GM18498 (cell line): Measurements from ENCODE around the gene SH3PXD2A.
A peak's percentile ranks its signal among the peaks of the same experiment; 100 is the strongest.

Experiments
- ATAC-seq: cut with Tn5 transposase; IDR thresholded peaks from one replicate; pipeline ENCODE4 v1.9.1; 2021; ENCODE audit warnings: mild to moderate bottlenecking, moderate library complexity; ENCODE audit not compliant: unreplicated experiment

The SH3PXD2A gene

DNA sequence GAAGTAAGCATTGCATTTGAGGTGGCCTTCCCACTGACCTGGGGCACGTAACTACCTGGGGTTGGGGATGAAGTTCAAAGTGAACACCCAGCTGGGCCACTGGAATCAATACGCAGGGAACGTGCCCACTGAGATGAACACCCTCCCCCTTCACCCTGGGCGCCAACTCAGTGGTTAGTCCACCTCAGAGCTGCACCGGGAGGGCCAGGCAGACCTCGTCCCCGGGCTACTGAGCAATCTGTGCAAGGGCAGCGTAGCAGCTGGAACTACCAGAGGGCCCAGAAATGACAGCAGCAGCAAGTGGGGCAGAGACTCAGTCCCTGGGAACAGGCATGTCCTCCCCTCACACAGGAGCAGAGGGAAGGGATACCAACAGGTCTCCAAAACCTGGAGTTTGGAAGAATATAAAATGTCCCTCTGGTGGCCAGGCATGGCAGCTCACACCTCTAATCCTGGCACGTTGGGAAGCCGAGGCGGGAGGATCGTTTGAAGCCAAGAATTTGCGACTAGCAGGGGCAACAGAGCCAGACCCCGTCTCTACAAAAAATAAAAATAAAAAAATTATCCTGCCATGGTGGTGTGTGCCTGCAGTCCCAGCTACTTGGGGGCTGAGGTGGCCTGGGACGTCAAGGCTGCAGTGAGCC is 143.9 kb downstream of the SH3PXD2A start:
- no peak for ATAC-seq

DNA sequence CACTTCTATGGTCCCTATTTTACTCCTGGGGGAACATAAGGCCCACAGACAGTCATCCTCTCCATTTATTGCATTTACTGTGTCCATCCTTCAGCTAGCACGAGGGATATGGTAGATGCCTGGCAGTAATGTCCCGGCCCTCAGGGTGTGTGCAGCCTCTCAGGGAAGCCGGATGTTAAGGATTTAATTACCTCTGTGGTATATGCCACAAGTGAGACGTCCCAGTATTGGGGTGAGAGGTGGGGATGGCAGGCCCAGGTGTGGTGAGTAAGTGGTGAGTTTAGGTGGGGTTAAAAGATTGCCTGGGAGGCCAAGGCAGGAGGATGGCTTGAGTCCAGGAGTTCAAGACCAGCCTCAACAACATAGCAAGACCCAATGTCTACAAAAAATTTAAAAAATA is 144.9 kb downstream of the SH3PXD2A start:
- ATAC-seq, result no peak

- no peak for ATAC-seq
Measured at GRCh38 chr10:103709341-103709920, 145.9 kb downstream of the SH3PXD2A start.

DNA sequence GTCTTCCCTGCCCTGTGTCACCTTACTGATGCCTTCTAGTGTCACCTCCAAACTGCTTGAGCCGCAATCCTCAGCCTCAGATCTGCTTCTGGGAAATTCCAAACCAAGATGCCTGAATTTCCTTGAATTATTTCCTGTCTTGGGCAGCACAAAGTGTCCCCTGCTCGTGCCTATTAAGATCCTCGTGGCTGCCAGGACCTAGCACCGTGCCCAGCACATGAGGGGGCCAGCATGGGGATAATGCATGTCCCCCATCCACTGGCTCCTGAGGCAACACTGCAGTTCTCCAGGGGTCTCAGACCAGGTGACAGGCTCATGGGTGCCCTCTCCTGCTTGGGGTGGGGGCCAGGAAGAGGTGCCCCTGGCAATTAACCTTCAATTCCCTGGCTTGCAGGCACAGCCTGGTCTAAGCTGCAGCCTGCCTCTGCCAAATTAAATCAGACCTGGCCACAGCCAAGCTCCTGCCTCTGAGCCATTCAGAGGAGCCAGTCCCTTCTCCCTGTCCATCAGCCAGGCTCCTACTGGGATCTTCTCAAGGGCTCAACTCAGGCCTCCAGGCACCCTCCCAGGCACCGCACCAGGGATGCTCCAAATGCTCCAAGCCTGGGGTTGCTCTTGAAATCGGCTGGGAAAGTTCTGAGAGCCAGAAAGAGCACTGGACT is 146.6 kb downstream of the SH3PXD2A start:
- ATAC-seq, result no peak

DNA sequence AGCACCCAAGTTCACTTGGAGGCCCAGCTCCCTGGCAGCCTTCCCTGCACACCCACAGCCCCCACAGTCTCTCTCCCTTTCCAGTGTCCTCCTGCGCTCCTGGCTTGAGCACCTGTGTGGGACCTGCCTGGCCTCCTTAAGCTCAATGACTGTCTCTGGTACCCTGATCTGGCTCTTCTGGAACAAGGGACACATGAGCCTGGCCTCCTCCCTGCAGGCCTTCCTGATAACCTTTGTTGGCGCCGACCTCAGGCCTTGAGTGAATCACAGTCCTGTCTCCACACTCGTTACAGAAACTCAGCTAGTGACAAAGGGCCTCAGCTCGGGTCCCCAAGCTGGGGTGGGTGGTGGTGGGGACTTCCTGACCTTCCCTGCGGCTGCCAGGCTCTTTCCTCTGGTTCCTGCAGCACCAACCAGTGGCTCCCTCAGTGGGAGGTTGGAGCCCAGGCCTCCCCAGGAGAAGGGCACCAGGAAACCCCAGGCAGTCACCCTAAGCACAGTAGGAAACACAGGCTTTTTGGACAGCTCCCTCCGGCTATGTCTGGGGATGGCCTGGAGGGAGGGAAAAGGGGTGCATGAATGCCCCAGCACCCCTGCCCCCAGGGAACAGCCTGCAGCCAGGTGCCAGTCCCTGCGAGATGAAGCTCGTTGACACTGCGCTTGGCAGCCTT is 147.3 kb downstream of the SH3PXD2A start:
- ATAC-seq, result no peak

- ATAC-seq, result no peak
Measured at GRCh38 chr10:103706762-103707161, 148.6 kb downstream of the SH3PXD2A start.

- no peak for ATAC-seq
Measured at GRCh38 chr10:103706047-103706446, 149.3 kb downstream of the SH3PXD2A start.

- no peak for ATAC-seq
Measured at GRCh38 chr10:103703941-103704919, 151.1 kb downstream of the SH3PXD2A start.

- no peak for ATAC-seq
Measured at GRCh38 chr10:103701380-103702222, 153.8 kb downstream of the SH3PXD2A start.

DNA sequence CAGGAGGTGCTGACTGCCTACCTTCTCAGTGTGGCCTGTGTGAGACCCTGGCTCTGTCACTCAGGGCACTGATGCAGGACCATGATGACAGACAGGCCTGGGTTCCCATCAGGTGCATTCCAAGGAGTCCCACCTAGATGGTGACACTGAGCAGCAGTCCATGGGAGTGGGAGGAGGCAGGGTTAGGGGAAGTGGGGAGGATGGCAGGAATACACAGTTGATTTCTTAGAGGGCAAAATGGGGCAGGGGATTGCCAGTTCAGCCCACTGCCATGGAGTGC is 155.0 kb downstream of the SH3PXD2A start:
- no peak for ATAC-seq

DNA sequence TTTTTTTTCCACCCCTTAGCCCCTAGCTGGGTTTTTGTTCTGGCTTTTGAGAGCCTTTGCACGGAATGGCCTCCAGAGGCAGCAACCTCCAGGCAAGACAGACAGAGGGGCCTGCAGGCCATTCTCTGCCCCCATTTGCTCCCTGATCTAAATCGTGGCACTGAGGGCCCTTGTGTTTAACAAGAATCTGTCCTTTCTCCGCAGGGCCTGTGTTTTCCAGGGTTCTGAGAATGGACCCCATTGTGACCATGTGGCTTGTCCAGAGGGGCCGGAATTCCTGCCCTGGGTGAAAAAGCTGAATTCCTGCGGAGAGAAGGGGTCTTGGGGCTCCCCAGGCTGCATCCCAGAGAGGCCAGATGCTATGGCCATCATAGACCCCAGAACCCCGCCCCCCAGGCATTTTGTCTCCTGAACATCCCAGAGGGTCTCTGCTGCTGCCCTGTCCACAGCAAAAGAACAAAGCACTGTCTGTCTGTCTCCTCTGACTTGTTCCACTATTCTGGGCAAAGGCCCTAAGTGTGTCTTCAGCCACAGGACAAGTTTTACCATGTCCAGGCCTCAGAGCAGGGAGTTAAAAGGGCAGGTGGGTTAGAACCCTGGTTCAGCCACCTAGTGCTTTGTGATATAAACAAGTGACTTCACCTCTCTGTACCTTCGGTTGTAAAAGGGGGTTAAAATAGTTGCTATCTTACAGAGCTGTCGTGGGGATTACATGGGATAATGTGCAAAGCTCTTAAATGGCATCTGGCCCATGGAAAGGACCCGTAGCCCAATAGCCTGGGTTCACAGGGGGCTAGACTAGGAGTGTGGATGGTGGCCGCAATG is 155.6 kb downstream of the SH3PXD2A start:
- ATAC-seq, result no peak

DNA sequence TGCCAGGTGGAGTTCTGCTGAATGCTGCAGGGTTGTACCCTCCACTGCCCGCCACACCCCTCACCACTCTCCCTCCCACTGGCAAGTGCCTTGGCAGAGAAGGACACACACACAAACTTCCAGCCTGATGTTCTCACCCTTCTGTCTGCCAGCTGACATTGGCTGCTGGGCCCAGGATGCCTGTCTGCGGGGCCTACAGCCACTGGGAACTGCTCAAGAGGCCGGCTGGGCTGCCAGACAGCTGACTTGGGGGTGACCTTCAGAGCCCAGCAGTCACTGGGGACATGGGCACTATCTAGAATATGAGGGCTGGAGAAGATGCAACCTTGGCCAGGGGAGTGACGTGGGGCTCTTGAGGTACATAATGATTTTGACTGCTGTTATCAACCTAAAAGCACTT is 157.1 kb downstream of the SH3PXD2A start:
- no peak for ATAC-seq

DNA sequence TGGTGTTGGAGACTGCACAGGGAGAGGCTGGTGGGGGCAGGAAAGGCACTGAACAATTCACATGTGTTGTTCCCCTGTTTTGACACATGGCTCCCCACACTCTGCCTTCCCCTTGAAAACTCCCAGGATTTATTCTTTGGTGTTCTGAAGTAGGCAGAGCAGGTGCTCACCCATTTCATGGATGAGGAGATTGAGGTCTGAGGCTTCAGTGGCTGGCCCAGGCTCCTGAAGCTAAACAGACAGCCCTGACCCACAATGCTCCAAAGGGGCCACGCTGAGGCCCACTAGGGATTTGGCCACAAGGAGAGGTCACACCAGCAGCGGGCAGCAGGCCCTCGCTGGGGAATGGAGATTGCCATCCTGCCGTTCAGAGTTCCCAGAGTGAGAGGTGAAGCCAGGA is 157.6 kb downstream of the SH3PXD2A start:
- ATAC-seq, result no peak

DNA sequence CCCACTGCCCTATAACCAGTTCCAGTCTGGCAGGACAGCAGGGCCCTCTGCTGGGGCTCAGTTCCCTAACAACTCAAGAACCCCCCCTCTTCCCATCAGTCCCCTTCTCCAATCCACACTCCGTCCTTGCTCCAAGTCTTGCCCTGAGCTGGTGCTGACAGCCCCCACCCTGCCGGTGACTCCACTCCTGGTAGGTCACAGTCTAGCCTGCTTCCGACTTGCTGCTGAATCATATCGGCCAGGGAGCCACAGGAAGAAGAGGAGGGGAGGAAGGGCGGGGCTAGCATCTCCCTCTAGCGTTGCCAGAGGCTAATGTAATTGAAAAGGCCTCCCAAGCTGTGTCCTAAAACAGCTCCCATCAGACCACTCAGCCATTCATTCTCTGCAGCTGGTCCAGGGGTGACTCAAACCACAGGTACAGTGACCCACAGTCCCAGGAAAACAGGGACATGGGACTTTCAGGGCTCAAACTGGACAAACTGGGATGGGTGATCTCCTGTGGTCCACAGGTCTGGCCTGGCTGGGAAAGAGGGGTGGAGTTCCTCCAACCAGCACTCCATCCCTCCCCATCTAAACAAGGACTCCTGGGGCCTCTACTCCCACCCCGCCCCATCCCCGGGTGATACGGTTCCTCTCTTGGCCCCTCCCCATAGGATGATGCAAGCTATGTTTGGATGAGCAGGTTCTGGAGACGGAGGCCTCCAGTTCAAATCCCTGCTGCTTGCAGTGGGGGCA is 158.8 kb downstream of the SH3PXD2A start:
- ATAC-seq, result peak; percentile 33

DNA sequence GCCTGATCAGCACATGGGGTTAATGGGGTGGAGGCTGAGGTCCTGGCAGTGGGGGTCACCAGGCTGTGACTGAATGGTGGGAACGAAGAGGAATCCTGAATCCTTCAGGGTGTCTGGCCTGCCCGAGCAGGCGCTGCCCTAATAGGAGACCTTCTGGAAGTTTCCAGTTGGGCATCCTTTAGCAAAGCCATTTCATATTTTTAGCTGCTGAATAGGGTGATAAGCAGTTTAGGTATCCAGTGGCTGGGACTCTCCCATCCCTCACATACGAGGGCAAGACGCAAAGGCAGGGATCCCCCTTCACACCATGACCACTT is 159.3 kb downstream of the SH3PXD2A start:
- ATAC-seq, result no peak

GRCh38 chr10:103695584-103696005 is 159.8 kb downstream of the SH3PXD2A start:
- ATAC-seq, result no peak

- ATAC-seq, result no peak
Measured at GRCh38 chr10:103693812-103694205, 161.6 kb downstream of the SH3PXD2A start.

- ATAC-seq, result peak; percentile 27
Measured at GRCh38 chr10:103692952-103693811, 162.2 kb downstream of the SH3PXD2A start.
